ENCODE measurements around the gene ZFC3H1. TPM values are rescaled to one million over a fixed set of nuclear protein-coding genes. Genes with fewer than 3 reads are reported as not detected.

Gene ZFC3H1
- total and polyA plus RNA-seq, 2 donors (not counting 3 experiments of a cell fraction or from before 2014, with no cell fraction given) = 23.6 to 60.4 TPM

GRCh38 chr12:71626098-71626497 is 37.5 kb downstream of the ZFC3H1 start:
- intact Hi-C loops (cut with micrococcal nuclease) = no loop called here
- TF ChIP-seq JUN (IDR thresholded peaks at IDR 0.05; ENCODE audit: borderline replicate concordance, insufficient read depth, insufficient read length, low read depth) (no peak), GATA2 (IDR thresholded peaks at IDR 0.05; ENCODE audit: insufficient read depth, insufficient read length, low read depth, low read length) (no peak), FOS (IDR thresholded peaks at IDR 0.05; ENCODE audit: borderline replicate concordance, insufficient read depth, low read length) (no peak), POLR2AphosphoS5 (IDR thresholded peaks at IDR 0.05; ENCODE audit: insufficient read depth, low read depth, low read length) (no peak), MAX (IDR thresholded peaks at IDR 0.05; ENCODE audit: insufficient read depth, insufficient read length) (no peak), CTCF (IDR thresholded peaks at IDR 0.05; ENCODE audit: extremely low read depth in 1 of 2, insufficient read depth in 1 of 2, low read depth in 1 of 2, low read length in 2 of 2) (no peak)
- ChIA-PET CTCF (interaction anchor here (1.3 to 4.4 kb wide), 5 partner anchors 12 to 122 kb away, joined by 3 to 67 read pairs (median 8); partner anchors contain the start of genes THAP2 and ZFC3H1), POLR2A (no interaction called here)
- H3K36me3 ChIP-seq (ENCODE audit: control insufficient read depth in 2 of 2, extremely low read depth in 1 of 2, insufficient read depth in 2 of 2, low read length in 2 of 2) = peaks cover 8 to 45% of the 10 kb centered on the region in 2 experiments
- H3K9ac ChIP-seq (replicated peaks; ENCODE audit: extremely low read depth, insufficient read depth, low read length) = peak overlapping the region; percentile 37
- no peaks in the 10 kb centered on the region for H3K9me3 ChIP-seq (replicated peaks; ENCODE audit: control insufficient read depth, insufficient read depth, low read length)
- no peak for FAIRE-seq
- H3K79me2 ChIP-seq (ENCODE audit: control insufficient read depth, insufficient read depth, low read length) = peaks cover 12% of the 10 kb centered on the region
- H3K4me2 ChIP-seq (ENCODE audit: insufficient read depth, low read length) = peak overlapping the region; percentile 82
- H3K27ac ChIP-seq (ENCODE audit: insufficient read depth, low read depth, low read length) = peak overlapping the region; percentile 64
- dilution Hi-C loops (cut with MboI; ENCODE audit: extremely low pct_ligation_motif_present, low sequenced_read_pairs) = no loop called here
- no peak overlapping the region for H3K4me3 ChIP-seq (replicated peaks in 1 of 3; ENCODE audit: insufficient read depth in 1 of 3, low read depth in 1 of 3, low read length in 3 of 3)
- H4K20me1 ChIP-seq (replicated peaks; ENCODE audit: control insufficient read depth, extremely low read depth, insufficient read depth, low read length) = no peaks in the 10 kb centered on the region
- H3K9me1 ChIP-seq (replicated peaks; ENCODE audit: control insufficient read depth, extremely low read depth, insufficient read depth, low read length) = no peaks in the 10 kb centered on the region
- no peak overlapping the region for H2AFZ ChIP-seq (ENCODE audit: low read depth, low read length)
- DNase-seq (ENCODE audit: low read depth, low spot score) = peak; percentile 61
- peaks cover 19% of the 10 kb centered on the region for H3K4me1 ChIP-seq (ENCODE audit: control insufficient read depth, extremely low read depth, insufficient read depth, low read length)
- H3K27me3 ChIP-seq (ENCODE audit: control insufficient read depth in 2 of 2, insufficient read depth in 2 of 2, low read length in 2 of 2) = no peaks in the 10 kb centered on the region
- no TSS peak for BruUV-seq (replicated peaks)
